ENCODE results near the gene BEND4. TPM values are rescaled to one million over a fixed set of nuclear protein-coding genes. Genes with fewer than 3 reads are reported as not detected.

Gene BEND4
- total RNA-seq, 2 experiments from 2014 or later, result 0.06 to 0.11 TPM

- ChIA-PET CTCF (no interaction called here), POLR2A (no interaction called here)
- H3K4me1 ChIP-seq (ENCODE audit: insufficient read depth, low read length), result no peaks in the 10 kb centered on the region
- no peak for ATAC-seq (ENCODE audit: poor library complexity)
- H3K36me3 ChIP-seq (ENCODE audit: insufficient read depth, low read length), result peaks cover 13% of the 10 kb centered on the region
- H3K4me3 ChIP-seq (ENCODE audit: low read length), result no peak overlapping the region
- no peak overlapping the region for H3K4me3 Mint-ChIP-seq
- no peaks in the 10 kb centered on the region for H3K27me3 ChIP-seq (ENCODE audit: control insufficient read depth in 1 of 2, insufficient read depth in 2 of 2, low read length in 2 of 2)
- no peak overlapping the region for H3K27ac Mint-ChIP-seq
- TF ChIP-seq CTCF (IDR thresholded peaks at IDR 0.05), result no peak
- no peaks in the 10 kb centered on the region for H3K27me3 Mint-ChIP-seq
- peaks cover 70% of the 10 kb centered on the region for H3K36me3 Mint-ChIP-seq (ENCODE audit: low read depth)
- no peaks in the 10 kb centered on the region for H3K4me1 Mint-ChIP-seq (ENCODE audit: low read depth)
- no peaks in the 10 kb centered on the region for H3K9me3 ChIP-seq (ENCODE audit: control insufficient read depth in 1 of 2, insufficient read depth in 1 of 2, low read length in 2 of 2)
- no peak for DNase-seq
- intact Hi-C loops (cut with DNase I, micrococcal nuclease), result no loop called here
- no peaks in the 10 kb centered on the region for H3K9me3 Mint-ChIP-seq
- no peak overlapping the region for H3K27ac ChIP-seq (ENCODE audit: low read depth in 1 of 2, low read length in 2 of 2)
Measured at GRCh38 chr4:42070463-42070862, 82.0 kb downstream of the BEND4 start.

- H3K4me1 Mint-ChIP-seq (ENCODE audit: low read depth), result no peaks in the 10 kb centered on the region
- H3K36me3 Mint-ChIP-seq (ENCODE audit: low read depth), result peaks cover 74% of the 10 kb centered on the region
- no peak overlapping the region for H3K4me3 Mint-ChIP-seq
- H3K9me3 Mint-ChIP-seq, result no peaks in the 10 kb centered on the region
- ChIA-PET CTCF (no interaction called here), POLR2A (no interaction called here)
- Histone ChIP-seq H3K36me3 (ENCODE audit: insufficient read depth, low read length) (peaks cover 29% of the 10 kb centered on the region), H3K9me3 (ENCODE audit: control insufficient read depth in 1 of 2, insufficient read depth in 1 of 2, low read length in 2 of 2) (no peaks in the 10 kb centered on the region), H3K27ac (ENCODE audit: low read depth in 1 of 2, low read length in 2 of 2) (no peak overlapping the region), H3K27me3 (ENCODE audit: control insufficient read depth in 1 of 2, insufficient read depth in 2 of 2, low read length in 2 of 2) (no peaks in the 10 kb centered on the region), H3K4me3 (ENCODE audit: low read length) (no peak overlapping the region), H3K4me1 (ENCODE audit: insufficient read depth, low read length) (no peaks in the 10 kb centered on the region)
- no peak for ATAC-seq (ENCODE audit: poor library complexity)
- H3K27ac Mint-ChIP-seq, result no peak overlapping the region
- DNase-seq, result no peak
- no peaks in the 10 kb centered on the region for H3K27me3 Mint-ChIP-seq
- no peak for TF ChIP-seq CTCF (IDR thresholded peaks at IDR 0.05)
- intact Hi-C loops (cut with DNase I, micrococcal nuclease), result no loop called here
Measured at GRCh38 chr4:42067264-42067663, 85.2 kb downstream of the BEND4 start.

- no peak for TF ChIP-seq CTCF (IDR thresholded peaks at IDR 0.05)
- H3K4me1 Mint-ChIP-seq (ENCODE audit: low read depth), result no peaks in the 10 kb centered on the region
- DNase-seq, result no peak
- intact Hi-C loops (cut with DNase I, micrococcal nuclease), result no loop called here
- Histone ChIP-seq H3K9me3 (ENCODE audit: control insufficient read depth in 1 of 2, insufficient read depth in 1 of 2, low read length in 2 of 2) (no peaks in the 10 kb centered on the region), H3K4me1 (ENCODE audit: insufficient read depth, low read length) (no peaks in the 10 kb centered on the region), H3K36me3 (ENCODE audit: insufficient read depth, low read length) (peaks cover 27% of the 10 kb centered on the region), H3K4me3 (ENCODE audit: low read length) (no peak overlapping the region), H3K27me3 (ENCODE audit: control insufficient read depth in 1 of 2, insufficient read depth in 2 of 2, low read length in 2 of 2) (no peaks in the 10 kb centered on the region), H3K27ac (ENCODE audit: low read depth in 1 of 2, low read length in 2 of 2) (no peak overlapping the region)
- H3K9me3 Mint-ChIP-seq, result no peaks in the 10 kb centered on the region
- H3K4me3 Mint-ChIP-seq, result no peak overlapping the region
- ATAC-seq (ENCODE audit: poor library complexity), result no peak
- ChIA-PET POLR2A (no interaction called here), CTCF (no interaction called here)
- H3K27ac Mint-ChIP-seq, result no peak overlapping the region
- H3K36me3 Mint-ChIP-seq (ENCODE audit: low read depth), result peaks cover 69% of the 10 kb centered on the region
- no peaks in the 10 kb centered on the region for H3K27me3 Mint-ChIP-seq
Measured at GRCh38 chr4:42066402-42066801, 86.1 kb downstream of the BEND4 start.

Other genes with a start within 250 kb of the BEND4 start
- gene TMEM33, start 217.2 kb downstream of the BEND4 start, total RNA-seq, result 10 to 100 TPM; 18.0 to 19.7 TPM
- under 1 TPM; 0.19 to 0.22 TPM for gene DCAF4L1, start 170.9 kb downstream of the BEND4 start, total RNA-seq
- gene SLC30A9, start 162.1 kb downstream of the BEND4 start, total RNA-seq, result 10 to 100 TPM; 18.2 to 20.4 TPM
- gene SHISA3, start 244.8 kb upstream of the BEND4 start, total RNA-seq, result not detected